K562 (cell line): ENCODE measurements around the gene RAD23B. TPM values are rescaled to one million over a fixed set of nuclear protein-coding genes. Genes with fewer than 3 reads are reported as not detected.

Experiments
- ARNT ChIP-seq, 2 experiments: fragments of 450-650 bp; IDR thresholded peaks; 2 replicates each; pipeline ENCODE4 v1.6.1; 2016; ENCODE audit warnings: mild to moderate bottlenecking in 1 of 2
- ATF7 ChIP-seq: fragments of 450-650 bp; IDR thresholded peaks from 2 replicates; pipeline ENCODE4 v1.7.1; 2014; ENCODE audit warnings: mild to moderate bottlenecking, moderate library complexity
- CHCHD3 ChIP-seq: fragments of 250-450 bp; sonication (Bioruptor Pico); IDR thresholded peaks from 2 replicates; pipeline ENCODE4 v2.1.2; 2022; ENCODE audit warnings: mild to moderate bottlenecking
- CTBP1 ChIP-seq: fragments of 450-650 bp; IDR thresholded peaks from 2 replicates; pipeline ENCODE4 v1.6.1; 2016; ENCODE audit warnings: borderline replicate concordance
- DPF2 ChIP-seq: fragments of 450-650 bp; IDR thresholded peaks from 2 replicates; pipeline ENCODE4 v1.6.1; 2016
- ETS2 ChIP-seq: IDR thresholded peaks from 2 replicates; pipeline ENCODE4 v1.6.1; 2016; ENCODE audit warnings: borderline replicate concordance, missing genetic modification characterization, mild to moderate bottlenecking, moderate library complexity, missing compliant biosample characterization; ENCODE audit not compliant: poor library complexity, severe bottlenecking
- GABPA ChIP-seq: fragments of 200-800 bp; sonication (Bioruptor generic); conservative IDR thresholded peaks from 2 replicates; pipeline ENCODE4 v1.6.1; 2016; ENCODE audit warnings: low read depth, missing genetic modification characterization, missing compliant biosample characterization
- GABPB1 ChIP-seq: sonication (generic); formaldehyde crosslinking; IDR thresholded peaks from 2 replicates; pipeline ENCODE4 v1.8.0; 2022; ENCODE audit warnings: mild to moderate bottlenecking, missing genetic modification reagents
- GATAD2A ChIP-seq: fragments of 450-650 bp; IDR thresholded peaks from 2 replicates; pipeline ENCODE4 v1.6.1; 2017
- HNRNPK ChIP-seq: fragments of 200-400 bp; formaldehyde crosslinking; IDR thresholded peaks from one replicate; pipeline ENCODE4 v1.6.1; 2018; ENCODE audit warnings: mild to moderate bottlenecking, low read depth, low read length; ENCODE audit not compliant: poor library complexity, severe bottlenecking
- MLLT1 ChIP-seq, 2 experiments: fragments of 450-650 bp; IDR thresholded peaks; 2 replicates each; pipeline ENCODE4 v1.6.1; 2016
- NRF1 ChIP-seq, 2 experiments: fragments of 450-650 bp; IDR thresholded peaks in 1 of 2; conservative IDR thresholded peaks in 1 of 2; 2 replicates each; pipeline ENCODE4 v1.6.1; 2014; ENCODE audit warnings: mild to moderate bottlenecking in 2 of 2
- NUFIP1 ChIP-seq: fragments of 450-650 bp; IDR thresholded peaks from 2 replicates; pipeline ENCODE4 v1.6.1; 2018; ENCODE audit not compliant: partially characterized antibody
- PCBP2 ChIP-seq: fragments of 200-400 bp; formaldehyde crosslinking; IDR thresholded peaks from 2 replicates; pipeline ENCODE4 v1.6.1; 2018; ENCODE audit warnings: low read length, low read depth, mild to moderate bottlenecking, moderate library complexity; ENCODE audit not compliant: poor library complexity, severe bottlenecking
- PHB ChIP-seq: fragments of 250-450 bp; sonication (Bioruptor Pico); IDR thresholded peaks from 2 replicates; pipeline ENCODE4 v1.5.0; 2021
- RBM25 ChIP-seq: fragments of 200-400 bp; formaldehyde crosslinking; IDR thresholded peaks from 2 replicates; pipeline ENCODE4 v1.6.1; 2018; ENCODE audit warnings: low read length, low read depth, moderate library complexity; ENCODE audit not compliant: severe bottlenecking
- RCOR1 ChIP-seq, 2 experiments: IDR thresholded peaks; 2 replicates each; pipeline ENCODE4 v1.6.1; 2012; ENCODE audit warnings: low read depth in 2 of 2, low read length in 2 of 2, borderline replicate concordance in 1 of 2, improper control_type of control experiment in 1 of 2
- SRSF1 ChIP-seq: fragments of 200-400 bp; formaldehyde crosslinking; IDR thresholded peaks from 2 replicates; pipeline ENCODE4 v1.6.1; 2017; ENCODE audit warnings: mild to moderate bottlenecking, low read depth, low read length, moderate library complexity
- SRSF3 ChIP-seq: fragments of 200-400 bp; formaldehyde crosslinking; IDR thresholded peaks from 2 replicates; pipeline ENCODE4 v1.6.1; 2016; ENCODE audit warnings: mild to moderate bottlenecking, low read length, moderate library complexity; ENCODE audit not compliant: insufficient read depth
- TAF1 ChIP-seq: IDR thresholded peaks from 2 replicates; pipeline ENCODE4 v1.6.1; 2011; ENCODE audit warnings: mild to moderate bottlenecking, low read length, moderate library complexity; ENCODE audit not compliant: insufficient read depth, control insufficient read depth, severe bottlenecking; ENCODE audit errors: extremely low read depth
- TAF9B ChIP-seq: fragments of 450-650 bp; IDR thresholded peaks from 2 replicates; pipeline ENCODE4 v1.6.1; 2018; ENCODE audit warnings: mild to moderate bottlenecking; ENCODE audit not compliant: partially characterized antibody
- TFAP4 ChIP-seq: sonication (generic); formaldehyde crosslinking; IDR thresholded peaks from 2 replicates; pipeline ENCODE4 v1.8.0; 2022; ENCODE audit warnings: missing genetic modification reagents, mild to moderate bottlenecking, moderate library complexity, borderline replicate concordance
- ZNF174 ChIP-seq: fragments of 250-450 bp; sonication (Bioruptor Pico); IDR thresholded peaks from 2 replicates; pipeline ENCODE4 v1.4.0; 2020; ENCODE audit warnings: mild to moderate bottlenecking
- ZNF311 ChIP-seq: fragments of 250-450 bp; sonication (Bioruptor Pico); IDR thresholded peaks from 2 replicates; pipeline ENCODE4 v1.4.0; 2020; ENCODE audit warnings: mild to moderate bottlenecking, moderate library complexity
- ZNF589 ChIP-seq: fragments of 200-800 bp; sonication (Bioruptor generic); IDR thresholded peaks from 2 replicates; pipeline ENCODE4 v1.6.1; 2016; ENCODE audit warnings: low read depth, missing genetic modification characterization, missing compliant biosample characterization
- ZNF780A ChIP-seq: fragments of 250-450 bp; sonication (Bioruptor Pico); IDR thresholded peaks from 2 replicates; pipeline ENCODE4 v1.5.0; 2021; ENCODE audit warnings: mild to moderate bottlenecking
- polyA plus RNA-seq, 8 experiments: library from polyadenylated mRNA; depleted of rRNA in 4 of 8; stranded (reverse) in 5 of 8; unstranded in 3 of 8; fragments of >200 nt; fragmentation: Nextera tagmentation in 2 of 8; fragmentation: Illumina TruSeq in 1 of 8; extraction: Ambion mirVana in 2 of 8; extraction: Trizol in 1 of 8; gene quantifications; 2 replicates each; pipeline versions ENCODE4 v1.2.1 to v1.2.3, GENCODE V29; 2011 to 2014; ENCODE audit warnings: inconsistent platforms in 1 of 8, missing spikeins in 1 of 8
- total RNA-seq, 7 experiments: library from RNA; depleted of rRNA in 6 of 7; stranded (reverse); fragments of >200 nt in 6 of 7; fragmentation: Illumina TruSeq in 2 of 7; extraction: Trizol in 2 of 7; gene quantifications; 2 replicates each; pipeline versions ENCODE4 v1.2.1 to v1.2.3, GENCODE V29; 2011 to 2021; ENCODE audit warnings: low replicate concordance in 1 of 7

The RAD23B gene
- total and polyA plus RNA-seq, 9 of the 15 experiments (the other 6 are each of a cell fraction or from before 2014, with no cell fraction given), result 14.5 to 184 (median 114) TPM

- no peak for TF ChIP-seq GABPB1 (CRISPR knock-in tag)
- TF ChIP-seq CHCHD3, result no peak
- no peak for TF ChIP-seq ATF7
- no peak for TF ChIP-seq SRSF3
- no peak; a peak in 1 of 4 replicates for TF ChIP-seq MLLT1 (IDR thresholded peaks at IDR 0.05)
- TF ChIP-seq PHB (CRISPR knock-in tag), result no peak
- peak; percentile 58; the same call in 1 of the 2 replicates for TF ChIP-seq TFAP4
- peak in 1 of 2 experiments; percentile 32; a peak in 1 of 4 replicates for TF ChIP-seq ARNT (IDR thresholded peaks at IDR 0.05)
- TF ChIP-seq CTBP1, result peak; percentile 54; the same call in 1 of the 2 replicates
- TF ChIP-seq ETS2 (tag), result no peak
- no peak for TF ChIP-seq DPF2
- no peak for TF ChIP-seq GABPA (tag)
- no peak for TF ChIP-seq PCBP2
- no peak for TF ChIP-seq ZNF174 (CRISPR knock-in tag)
- no peak for TF ChIP-seq ZNF589 (CRISPR knock-in tag)
- no peak for TF ChIP-seq HNRNPK
- TF ChIP-seq RCOR1 (IDR thresholded peaks at IDR 0.05; ENCODE audit: borderline replicate concordance in 1 of 2, low read depth in 2 of 2, low read length in 2 of 2), result peak in 1 of 2 experiments; percentile 64; a peak in 1 of 4 replicates
- peak; percentile 45 to 49 for TF ChIP-seq NRF1 (conservative IDR thresholded peaks at IDR 0.05 in 1 of 2, IDR thresholded peaks at IDR 0.05 in 1 of 2)
- TF ChIP-seq ZNF311 (CRISPR knock-in tag), result no peak
- no peak for TF ChIP-seq TAF9B
- TF ChIP-seq GATAD2A, result no peak
- TF ChIP-seq TAF1, result no peak
- no peak for TF ChIP-seq ZNF780A (CRISPR knock-in tag)
- no peak for TF ChIP-seq SRSF1
- TF ChIP-seq NUFIP1, result no peak
- TF ChIP-seq RBM25, result no peak
Measured at GRCh38 chr9:107340920-107341632, 58.0 kb downstream of the RAD23B start (continued).
